Glomerular endothelial cell (primary cell): ENCODE results near the gene CCDC124. TPM values are rescaled to one million over a fixed set of nuclear protein-coding genes. Genes with fewer than 3 reads are reported as not detected.
"Not testable (repeated sequence)": the region's sequence is repeated elsewhere in the genome, so short reads cannot be mapped to it uniquely, and the experiment has no call there.

Source experiments
- DNase-seq: peaks from one replicate; pipeline ENCODE4 v3.0.0-alpha.2; 2011; ENCODE audit warnings: low read depth, low spot score; ENCODE audit errors: extremely low read depth
- total RNA-seq: library from RNA; depleted of rRNA; stranded (reverse); fragments of >200 nt; gene quantifications from 2 replicates; pipeline ENCODE4 v1.2.3, GENCODE V29; 2015

CCDC124 gene
- total RNA-seq, 1 donor from 2014 or later: 103 TPM

GRCh38 chr19:17977488-17977887 is 44.7 kb downstream of the CCDC124 start:
- DNase-seq: no peak

GRCh38 chr19:17981611-17982010 is 48.8 kb downstream of the CCDC124 start:
- no peak for DNase-seq

GRCh38 chr19:17982430-17982829 is 49.6 kb downstream of the CCDC124 start:
- DNase-seq: no peak

GRCh38 chr19:17985037-17985818 is 52.4 kb downstream of the CCDC124 start:
- DNase-seq: no peak

GRCh38 chr19:17986569-17986968 is 53.8 kb downstream of the CCDC124 start:
- not testable (repeated sequence) for DNase-seq

- DNase-seq: no peak
These were observed 55.3 kb downstream of the CCDC124 start for GRCh38 chr19:17988161-17988560.

- no peak for DNase-seq
These were observed 56.7 kb downstream of the CCDC124 start for GRCh38 chr19:17989425-17990094.

GRCh38 chr19:17993076-17993813 is 60.4 kb downstream of the CCDC124 start:
- no peak for DNase-seq

Other genes starting within 250 kb of the CCDC124 start
- gene UNC13A, start 244.7 kb upstream of the CCDC124 start, total RNA-seq: 0.19 and 0.70 TPM in 2 replicates
- 72.2 and 141 TPM in 2 replicates for gene MAP1S, start 213.5 kb upstream of the CCDC124 start, total RNA-seq
- 0.93 and 3.1 TPM in 2 replicates for gene FCHO1, start 181.5 kb upstream of the CCDC124 start, total RNA-seq
- gene B3GNT3, start 137.9 kb upstream of the CCDC124 start, total RNA-seq: not detected in 2 replicates
- not detected in 2 replicates for gene INSL3, start 111.5 kb upstream of the CCDC124 start, total RNA-seq
- gene JAK3, start 85.0 kb upstream of the CCDC124 start, total RNA-seq: 12.1 and 25.9 TPM in 2 replicates
- gene RPL18A, start 73.1 kb upstream of the CCDC124 start, total RNA-seq: 1,326 and 1,657 TPM in 2 replicates
- gene SLC5A5, start 61.1 kb upstream of the CCDC124 start, total RNA-seq: not detected in 2 replicates
- 0.41 and 2.3 TPM in 2 replicates for gene KCNN1, start 34.1 kb downstream of the CCDC124 start, total RNA-seq
- 15.5 and 38.1 TPM in 2 replicates for gene ARRDC2, start 75.2 kb downstream of the CCDC124 start, total RNA-seq
- 0.12 and 0.19 TPM in 2 replicates for gene IL12RB1, start 153.9 kb downstream of the CCDC124 start, total RNA-seq
- gene MAST3, start 164.8 kb downstream of the CCDC124 start, total RNA-seq: 7.9 and 8.3 TPM in 2 replicates
- 17.4 and 27.1 TPM in 2 replicates for gene PIK3R2, start 220.1 kb downstream of the CCDC124 start, total RNA-seq
- 13.4 and 21.0 TPM in 2 replicates for gene IFI30, start 240.8 kb downstream of the CCDC124 start, total RNA-seq